SKM-1 (cell line): ENCODE data around the gene PDE12.
"Not testable (repeated sequence)": the region's sequence is repeated elsewhere in the genome, so short reads cannot be mapped to it uniquely, and the experiment has no call there.

Experiments used
- DNase-seq: peaks from one replicate; lab custom pipeline; 2025; ENCODE audit not compliant: unreplicated experiment; lab: John Stamatoyannopoulos, UW

Gene PDE12

GRCh38 chr3:57586778-57587177 is 30.7 kb downstream of the PDE12 start:
- DNase-seq, result no peak

- no peak for DNase-seq
Observed at GRCh38 chr3:57587905-57588304, 31.8 kb downstream of the PDE12 start.

- no peak for DNase-seq
Observed at GRCh38 chr3:57592306-57592705, 36.2 kb downstream of the PDE12 start.

GRCh38 chr3:57594144-57594543 is 38.1 kb downstream of the PDE12 start:
- DNase-seq, result no peak

- no peak for DNase-seq
Observed at GRCh38 chr3:57594576-57594975, 38.5 kb downstream of the PDE12 start.

- peak; percentile 61 for DNase-seq
Observed at GRCh38 chr3:57596495-57597126, 40.5 kb downstream of the PDE12 start.

- peak; percentile 98 for DNase-seq
Observed at GRCh38 chr3:57597127-57597923, 41.3 kb downstream of the PDE12 start, which contains the start of gene ARF4. TSS of gene ARF4 (minus strand) at chr3:57597344. CDS start at chr3:57597140, 204 bp downstream.

- DNase-seq, result no peak
Observed at GRCh38 chr3:57598765-57599360, 42.8 kb downstream of the PDE12 start.

- DNase-seq, result no peak
Observed at GRCh38 chr3:57600195-57600594, 44.1 kb downstream of the PDE12 start.

GRCh38 chr3:57604971-57605370 is 48.9 kb downstream of the PDE12 start:
- no peak for DNase-seq

GRCh38 chr3:57605683-57606082 is 49.6 kb downstream of the PDE12 start:
- DNase-seq, result no peak

GRCh38 chr3:57611870-57612269 is 55.8 kb downstream of the PDE12 start:
- not testable (repeated sequence) for DNase-seq

GRCh38 chr3:57616233-57616632 is 60.2 kb downstream of the PDE12 start:
- no peak for DNase-seq
